HG03139 (cell line): Measurements from ENCODE around the gene RPA3.
A peak's percentile ranks its signal among the peaks of the same experiment; 100 is the strongest.

Experiments
- ATAC-seq: cut with Tn5 transposase; IDR thresholded peaks from one replicate; pipeline ENCODE4 v1.9.1; 2021; ENCODE audit not compliant: unreplicated experiment

The RPA3 gene

DNA sequence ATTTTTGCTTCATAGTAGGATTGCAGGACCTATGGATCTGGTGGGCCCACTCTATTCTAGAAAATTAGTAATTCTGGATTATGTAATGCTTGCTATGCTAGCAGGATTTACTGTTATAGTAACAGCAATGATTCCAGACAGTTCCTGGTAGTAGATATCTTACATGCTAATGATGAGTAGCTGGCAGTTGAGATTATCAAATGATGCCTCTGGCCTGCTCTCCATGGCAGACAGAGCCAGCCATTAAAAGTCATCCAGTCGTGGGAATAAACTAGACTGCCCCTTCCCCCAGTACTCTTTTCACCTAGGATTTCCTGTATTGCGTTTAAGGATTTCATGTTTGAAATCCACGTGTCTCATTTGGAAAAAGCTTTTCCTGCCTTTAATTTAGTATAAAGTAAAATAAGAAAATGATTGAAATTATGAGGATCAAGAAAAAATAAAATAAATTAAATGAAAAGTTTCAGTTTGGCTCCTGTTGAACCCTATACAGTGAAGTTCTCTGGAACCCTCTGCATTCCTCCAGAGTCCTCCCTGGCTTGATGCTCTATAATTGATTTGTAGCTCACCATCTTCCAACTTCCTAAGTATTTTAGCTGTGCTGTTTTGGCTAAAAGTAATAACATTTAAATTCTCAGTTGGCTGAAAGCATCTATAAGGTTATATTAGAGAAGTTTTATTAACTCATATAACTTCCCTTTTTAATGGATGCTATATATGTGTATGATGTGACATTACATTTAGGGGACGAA, 63.3 kb downstream of the RPA3 start:
- no peak for ATAC-seq

GRCh38 chr7:7653593-7654187, 64.7 kb downstream of the RPA3 start:
- ATAC-seq, result no peak

DNA sequence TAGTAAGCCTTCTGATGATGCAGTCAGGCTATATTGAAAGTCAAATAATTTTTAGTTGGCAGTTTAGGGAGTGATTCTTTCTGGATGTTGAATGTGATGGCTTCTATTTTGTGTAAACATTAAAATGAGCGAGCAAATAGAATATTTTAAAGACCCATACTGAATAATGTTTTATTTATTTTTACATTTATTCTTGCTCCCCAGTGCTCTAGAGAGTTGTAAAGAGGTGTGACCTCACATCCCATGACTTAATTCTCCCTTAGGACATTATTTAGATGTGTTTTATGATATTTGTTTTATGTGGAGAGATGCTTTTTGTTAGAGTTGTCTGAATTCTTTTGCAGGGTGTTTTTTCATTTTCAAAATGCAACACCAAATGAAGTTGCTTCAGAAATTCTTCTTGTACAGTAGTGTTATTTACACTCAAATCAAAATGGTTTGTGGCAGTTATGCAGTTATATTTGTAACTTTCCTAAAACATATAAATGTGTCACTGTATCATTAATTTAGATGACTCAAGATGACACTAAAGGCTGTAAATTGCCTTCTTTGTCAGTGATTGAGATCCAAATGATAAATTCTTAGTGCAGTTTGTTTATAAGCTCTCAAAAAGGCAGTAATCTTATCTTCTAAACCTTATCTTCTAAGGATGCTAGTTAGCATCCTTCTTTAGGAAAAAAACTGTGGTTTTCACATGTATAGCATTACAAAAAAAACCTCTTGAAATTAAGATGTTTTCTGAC, 65.4 kb downstream of the RPA3 start:
- ATAC-seq, result no peak

- ATAC-seq, result no peak
These were observed 66.9 kb downstream of the RPA3 start for GRCh38 chr7:7651479-7651878.

- ATAC-seq, result no peak
These were observed 67.7 kb downstream of the RPA3 start for GRCh38 chr7:7650682-7651206.

- ATAC-seq, result no peak
These were observed 70.8 kb downstream of the RPA3 start for GRCh38 chr7:7647495-7648036.

- ATAC-seq, result no peak
These were observed 76.3 kb downstream of the RPA3 start for GRCh38 chr7:7642081-7642480.

DNA sequence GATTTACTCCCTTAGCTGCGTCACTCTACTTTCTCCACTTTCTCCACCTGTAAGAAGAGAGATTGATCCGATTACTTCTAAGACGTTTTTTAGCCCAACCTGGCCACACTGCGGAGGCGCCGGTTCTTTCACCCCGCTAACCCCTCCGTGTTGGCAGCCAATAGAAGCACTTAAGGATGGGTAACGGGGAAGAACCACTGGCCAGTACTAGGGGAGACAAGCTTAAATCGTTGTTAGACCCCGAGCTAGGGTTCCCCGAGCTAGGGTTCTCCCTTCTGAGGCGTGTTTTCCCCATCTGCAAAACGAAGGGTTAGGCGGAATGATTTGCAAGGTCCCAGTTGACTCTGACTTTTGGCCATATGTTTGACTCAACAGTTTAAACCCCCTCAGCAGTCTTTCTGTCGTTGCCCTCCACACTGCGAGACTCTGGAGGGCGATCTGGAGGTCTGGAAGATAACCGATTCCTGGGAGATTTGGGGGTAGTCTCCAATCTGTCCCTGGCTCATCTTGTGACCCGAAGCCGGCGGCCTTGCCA, 77.2 kb downstream of the RPA3 start:
- ATAC-seq, result peak; percentile 7

DNA sequence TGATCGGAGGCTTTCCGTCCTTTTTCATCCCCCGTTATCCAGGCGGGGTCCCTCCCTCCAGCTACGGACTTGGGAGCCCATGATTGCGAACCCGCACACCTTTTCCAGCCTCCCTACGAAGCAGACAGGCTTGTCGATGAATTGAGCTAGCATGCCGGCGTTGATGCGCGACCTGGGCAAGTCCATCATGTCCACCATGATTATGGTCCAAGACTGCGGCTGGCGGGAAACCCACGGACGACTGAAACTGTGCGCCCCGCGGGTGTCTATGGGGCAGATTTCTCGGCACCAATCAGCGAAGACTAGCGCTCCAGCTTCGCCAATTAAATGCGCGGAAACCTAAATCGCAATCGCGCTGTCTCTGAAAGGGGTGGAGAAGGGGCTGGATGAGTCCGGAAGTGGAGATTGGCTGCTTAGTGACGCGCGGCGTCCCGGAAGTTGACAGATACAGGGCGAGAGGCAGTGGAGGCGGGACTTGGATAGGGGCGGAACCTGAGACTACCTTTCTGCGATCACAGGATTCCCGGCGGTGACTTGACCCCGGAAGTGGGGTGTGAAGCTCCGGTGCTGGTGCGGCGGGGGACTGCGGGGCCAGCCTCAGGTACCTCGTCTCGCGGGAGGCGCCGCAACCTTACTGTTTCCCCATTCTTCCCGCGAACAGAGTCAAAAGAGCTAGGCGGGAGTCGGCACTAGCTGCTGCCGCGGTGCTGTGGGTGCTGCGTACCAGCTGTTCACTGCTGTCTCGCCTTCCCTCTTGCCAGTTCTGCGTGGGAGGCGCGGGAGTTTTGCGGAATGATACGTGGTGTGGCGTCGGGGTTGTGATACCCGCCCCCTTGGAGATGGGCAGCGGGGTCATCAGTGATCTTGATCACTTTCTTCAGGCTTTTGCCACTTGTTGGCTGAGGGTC, 77.9 kb downstream of the RPA3 start, which contains the start of gene UMAD1:
UMAD1 (plus strand) TSS at position 532 of the 908 bp plus-strand sequence. CDS start 32,620 bp downstream, outside the sequence.
- ATAC-seq, result peak; percentile 97

- ATAC-seq, result no peak
These were observed 78.6 kb downstream of the RPA3 start for GRCh38 chr7:7639847-7640220.

DNA sequence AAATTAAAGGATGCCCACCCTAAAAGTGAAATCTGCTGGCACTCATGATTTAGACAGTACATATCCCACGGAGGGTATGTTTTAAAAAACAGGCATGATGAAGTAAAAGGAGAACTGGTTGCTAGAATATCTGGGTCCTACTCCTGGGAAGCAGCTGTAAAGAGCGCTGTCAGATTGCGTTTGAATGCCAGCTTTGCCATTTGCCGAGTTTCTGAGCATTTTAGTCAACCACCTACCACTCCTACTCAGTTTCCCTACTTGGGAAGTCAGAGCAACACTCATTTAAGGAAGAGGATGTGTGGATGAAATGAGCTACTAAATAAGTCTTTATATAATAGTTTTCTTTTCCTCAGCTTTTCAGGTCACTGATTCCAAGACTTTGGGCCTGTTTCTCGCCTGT, 79.0 kb downstream of the RPA3 start:
- no peak for ATAC-seq

- ATAC-seq, result no peak
These were observed 87.6 kb downstream of the RPA3 start for GRCh38 chr7:7630626-7631329.

- no peak for ATAC-seq
These were observed 89.9 kb downstream of the RPA3 start for GRCh38 chr7:7628476-7628875.

- no peak for ATAC-seq
These were observed 97.7 kb downstream of the RPA3 start for GRCh38 chr7:7620644-7621210.

GRCh38 chr7:7620236-7620635, 98.2 kb downstream of the RPA3 start:
- ATAC-seq, result no peak

DNA sequence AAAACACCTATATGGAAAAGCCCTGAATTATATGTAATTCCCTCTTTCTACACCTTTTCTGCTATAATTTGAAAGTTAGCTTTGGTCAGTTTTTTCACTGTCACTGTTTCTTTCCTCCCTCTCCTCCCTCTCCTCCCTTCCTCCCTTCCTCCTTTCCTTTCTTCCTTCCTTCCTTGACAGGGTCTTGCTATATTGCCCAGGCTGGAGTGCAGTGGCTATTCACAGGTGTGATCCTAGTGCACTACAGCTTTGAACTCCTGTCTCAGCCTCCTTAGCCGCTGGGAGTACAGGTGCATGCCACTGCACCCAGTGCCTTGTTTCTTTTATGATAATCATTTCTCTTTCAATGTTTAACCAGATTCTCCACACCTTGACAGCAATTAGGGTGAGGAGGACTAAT, 100.0 kb downstream of the RPA3 start:
- ATAC-seq, result no peak

DNA sequence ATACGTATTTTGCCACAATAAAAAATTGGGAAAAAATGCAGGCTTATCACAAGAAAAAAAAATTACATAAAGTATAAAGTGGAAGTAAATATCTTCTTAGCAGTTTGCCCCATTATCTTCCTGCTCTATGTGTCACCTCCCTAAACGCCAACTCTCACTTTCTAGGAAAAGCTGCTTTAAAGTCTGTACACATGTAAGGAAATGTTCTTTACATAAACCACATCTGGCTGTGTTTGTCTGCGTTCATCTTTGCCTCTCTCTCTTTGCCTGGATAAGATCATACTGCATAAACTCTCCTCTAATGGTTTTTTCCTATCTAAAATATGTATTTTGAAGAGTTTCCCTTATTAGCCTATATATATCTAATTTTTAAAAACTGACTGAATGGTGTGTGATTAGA, 100.9 kb downstream of the RPA3 start:
- ATAC-seq, result no peak

DNA sequence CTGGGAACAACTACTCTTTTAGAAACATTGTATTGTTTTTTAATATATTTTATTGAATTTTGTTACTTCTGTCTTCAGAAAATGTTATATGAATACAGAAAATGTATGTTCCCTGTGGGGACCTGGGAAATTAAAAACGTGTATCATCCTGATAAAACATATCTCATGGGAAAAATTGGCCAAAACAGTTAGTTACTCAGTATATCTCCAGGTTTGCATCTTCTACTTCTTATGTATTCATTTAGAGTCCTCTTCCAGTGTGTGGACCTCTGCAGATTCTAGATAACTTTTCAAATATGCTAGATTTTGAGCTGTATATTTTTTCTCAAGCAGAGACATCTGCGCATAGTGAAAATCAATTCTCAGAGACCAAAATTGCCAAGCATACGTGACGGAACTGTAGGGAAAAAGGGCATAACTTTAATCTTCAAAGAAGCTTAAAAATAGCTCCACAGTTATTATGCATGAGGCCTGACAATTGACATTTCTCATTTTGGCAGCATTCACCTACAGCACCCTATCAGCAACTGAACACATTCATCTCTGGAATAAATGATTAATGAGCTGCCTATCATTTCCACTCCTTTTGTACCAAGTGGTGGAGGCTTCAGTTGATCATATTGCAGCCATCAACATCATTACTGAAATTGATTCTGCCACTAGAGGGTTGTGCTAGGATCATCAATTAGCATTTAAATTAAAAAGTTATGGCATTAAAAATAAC, 104.2 kb downstream of the RPA3 start:
- no peak for ATAC-seq

DNA sequence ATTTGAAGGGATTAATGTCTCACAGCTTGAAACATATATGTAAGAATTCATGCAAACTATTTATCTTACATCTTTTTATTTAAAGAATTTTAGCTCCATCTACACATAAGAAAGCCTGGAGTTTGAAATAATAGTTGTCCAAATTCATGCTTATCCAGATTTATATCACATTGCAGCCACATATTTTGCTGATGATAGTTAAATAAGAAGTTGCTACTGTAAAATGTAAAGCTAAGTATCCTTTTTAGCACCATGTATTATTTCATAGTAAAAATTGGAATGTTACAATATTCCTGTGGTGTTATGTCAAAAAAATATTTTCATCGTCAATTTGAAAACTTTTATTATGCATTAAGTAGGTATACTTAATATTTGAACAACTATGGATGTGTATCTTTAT, 105.2 kb downstream of the RPA3 start:
- no peak for ATAC-seq
